CD4-positive, alpha-beta T cell treated with Interleukin-4 for 1 hour (primary cell): ENCODE measurements around the gene TP53BP2.
"Not testable (repeated sequence)": the region's sequence is repeated elsewhere in the genome, so short reads cannot be mapped to it uniquely, and the experiment has no call there.

ENCODE experiments used
- DNase-seq, 2 donors: peaks; one replicate each; pipeline ENCODE4 v3.0.0-alpha.2; 2020 to 2022

The TP53BP2 gene

GRCh38 chr1:223760833-223761232 is 84.9 kb downstream of the TP53BP2 start:
- no peak for DNase-seq

DNA sequence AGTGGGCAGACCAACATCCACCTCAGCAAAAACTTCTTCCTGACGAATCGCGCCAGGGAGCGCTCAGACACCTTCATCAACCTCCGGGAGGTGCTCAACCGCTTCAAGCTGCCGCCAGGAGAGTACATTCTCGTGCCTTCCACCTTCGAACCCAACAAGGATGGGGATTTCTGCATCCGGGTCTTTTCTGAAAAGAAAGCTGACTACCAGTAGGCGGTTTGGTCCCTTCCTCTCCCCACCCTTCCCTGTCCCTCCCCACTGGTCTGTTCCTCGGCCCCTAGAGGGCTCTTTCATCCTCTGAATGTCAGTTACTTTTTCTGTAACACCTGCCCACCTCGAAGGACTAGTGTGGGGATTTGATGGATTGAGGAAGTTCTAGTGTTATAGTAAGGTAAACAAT is 86.5 kb downstream of the TP53BP2 start:
- DNase-seq: no peak

DNA sequence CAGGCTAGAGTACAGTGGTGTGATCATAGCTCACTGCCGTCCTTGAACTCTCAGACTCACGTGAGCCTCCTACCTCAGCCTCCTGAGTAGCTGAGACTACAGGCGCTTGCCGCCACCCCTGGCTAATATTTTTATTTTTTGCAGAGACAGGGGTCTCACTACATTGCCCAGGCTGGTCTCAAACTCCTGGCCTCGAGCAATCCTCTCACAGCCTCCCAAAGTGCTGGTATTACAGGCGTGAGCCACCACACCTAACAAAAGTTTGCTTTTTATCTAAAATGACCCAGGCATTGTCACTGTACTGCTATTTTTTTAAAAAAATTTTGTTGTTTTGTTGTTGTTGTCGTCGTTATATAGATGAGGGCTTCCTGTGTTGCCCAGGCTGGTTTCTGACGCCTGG is 87.0 kb downstream of the TP53BP2 start:
- DNase-seq: no peak

GRCh38 chr1:223756806-223757700 is 88.7 kb downstream of the TP53BP2 start:
- DNase-seq: no peak

GRCh38 chr1:223755992-223756775 is 89.6 kb downstream of the TP53BP2 start:
- no peak for DNase-seq

- no peak for DNase-seq
Observed at GRCh38 chr1:223755432-223755792, 90.3 kb downstream of the TP53BP2 start.

- no peak for DNase-seq
Observed at GRCh38 chr1:223754681-223755431, 90.9 kb downstream of the TP53BP2 start.

- no peak for DNase-seq
Observed at GRCh38 chr1:223752721-223753515, 92.8 kb downstream of the TP53BP2 start.

DNA sequence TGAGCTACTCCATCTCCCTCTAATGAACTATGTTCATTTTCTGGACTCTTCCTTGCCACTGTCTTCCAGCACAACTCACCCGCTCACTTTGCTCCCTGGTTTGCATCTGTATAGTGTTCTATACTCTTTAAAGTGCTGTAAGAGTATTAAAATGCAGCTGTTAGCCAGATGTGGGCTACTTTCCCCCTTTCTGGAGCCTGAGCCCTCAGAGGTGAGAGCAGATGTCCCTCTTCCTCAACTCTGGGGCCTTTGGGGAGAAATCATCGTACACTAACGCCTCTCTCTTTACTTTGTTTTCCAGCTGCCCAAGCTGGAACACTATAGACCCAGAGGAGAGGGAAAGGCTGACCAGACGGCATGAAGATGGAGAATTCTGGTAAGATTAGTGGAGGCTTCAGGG is 94.1 kb downstream of the TP53BP2 start:
- DNase-seq: no peak

DNA sequence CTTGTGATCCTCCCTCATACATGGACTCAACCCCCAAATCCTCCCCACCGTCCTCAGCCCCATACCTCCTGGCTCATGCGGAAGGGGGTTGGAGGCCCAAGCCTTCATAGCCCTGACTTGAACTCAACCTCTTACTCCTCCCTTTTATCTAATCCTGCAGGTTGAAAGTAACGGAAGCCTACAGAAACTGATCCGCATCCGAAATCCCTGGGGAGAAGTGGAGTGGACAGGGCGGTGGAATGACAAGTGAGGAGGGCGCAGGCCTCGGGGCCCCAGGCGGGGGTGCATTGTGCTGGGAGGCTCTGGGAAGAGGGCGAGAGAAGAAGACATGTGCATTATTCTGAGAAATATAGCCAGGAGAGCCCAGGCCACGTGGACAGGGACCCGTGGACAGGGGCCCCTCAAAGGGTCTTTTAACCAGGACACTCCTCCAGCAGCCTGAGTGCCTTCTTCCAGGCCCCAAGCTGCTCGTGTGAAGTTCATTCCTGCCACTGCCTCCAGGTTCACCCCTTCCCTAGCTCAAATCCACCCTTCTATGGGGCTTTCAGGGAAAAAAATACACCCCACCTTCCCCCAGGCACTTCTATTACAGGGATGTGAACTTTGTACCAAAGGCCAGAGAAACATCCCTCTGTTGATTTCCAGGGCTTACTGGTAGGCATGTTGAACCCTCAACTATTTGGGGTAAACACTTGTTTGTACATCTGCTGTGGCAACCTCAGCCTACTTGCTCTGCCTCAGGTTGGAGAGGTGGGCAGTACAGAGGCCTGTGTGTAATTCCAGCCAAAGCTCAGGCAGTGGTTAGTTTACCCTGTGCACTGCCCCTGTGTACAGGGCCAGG is 94.8 kb downstream of the TP53BP2 start:
- no peak for DNase-seq

DNA sequence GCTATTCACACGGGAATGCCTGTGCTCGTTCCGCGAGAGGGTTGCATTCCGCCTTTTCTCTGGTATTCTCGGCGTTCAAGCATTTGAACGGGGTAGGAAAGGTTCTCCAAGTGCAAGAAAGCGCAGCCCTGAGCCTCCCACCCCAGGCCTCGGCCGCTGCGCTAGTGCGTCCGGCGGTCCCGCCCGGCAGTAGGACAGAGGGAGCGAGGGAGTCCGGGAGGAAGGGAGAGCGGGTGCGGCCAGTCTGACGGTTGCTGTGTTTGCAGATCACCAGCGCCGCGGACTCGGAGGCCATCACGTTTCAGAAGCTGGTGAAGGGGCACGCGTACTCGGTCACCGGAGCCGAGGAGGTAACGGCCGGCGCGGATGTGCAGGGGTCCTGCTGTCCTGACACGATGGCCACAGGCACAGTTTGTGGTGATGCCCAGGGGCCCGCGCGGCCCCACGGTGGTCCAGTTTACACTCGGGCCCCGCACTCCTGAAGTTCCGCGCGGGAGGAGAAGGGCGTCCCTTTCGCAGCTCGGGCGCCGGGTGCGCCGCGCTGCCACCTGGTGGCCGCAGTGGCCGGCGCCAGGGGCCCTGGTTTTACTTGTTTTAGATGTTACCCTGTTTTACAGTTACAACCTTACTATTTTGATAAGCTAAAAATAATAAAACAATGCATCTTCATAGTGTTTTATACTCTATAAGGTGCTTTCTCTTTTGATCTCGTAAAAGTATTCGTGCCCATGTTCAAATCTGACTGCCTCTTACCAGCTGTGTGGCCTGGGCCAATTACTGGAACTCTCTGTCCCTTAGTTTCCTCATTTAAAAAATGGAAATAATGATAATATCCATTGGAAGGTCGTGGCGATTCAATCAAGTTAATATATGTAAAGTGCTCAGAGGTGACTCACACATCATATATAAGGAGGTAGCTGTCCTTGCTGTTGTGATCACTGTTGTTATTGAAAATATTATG is 96.7 kb downstream of the TP53BP2 start:
- DNase-seq: peak; percentile 66 to 68

GRCh38 chr1:223748405-223748772 is 97.4 kb downstream of the TP53BP2 start:
- no peak for DNase-seq

DNA sequence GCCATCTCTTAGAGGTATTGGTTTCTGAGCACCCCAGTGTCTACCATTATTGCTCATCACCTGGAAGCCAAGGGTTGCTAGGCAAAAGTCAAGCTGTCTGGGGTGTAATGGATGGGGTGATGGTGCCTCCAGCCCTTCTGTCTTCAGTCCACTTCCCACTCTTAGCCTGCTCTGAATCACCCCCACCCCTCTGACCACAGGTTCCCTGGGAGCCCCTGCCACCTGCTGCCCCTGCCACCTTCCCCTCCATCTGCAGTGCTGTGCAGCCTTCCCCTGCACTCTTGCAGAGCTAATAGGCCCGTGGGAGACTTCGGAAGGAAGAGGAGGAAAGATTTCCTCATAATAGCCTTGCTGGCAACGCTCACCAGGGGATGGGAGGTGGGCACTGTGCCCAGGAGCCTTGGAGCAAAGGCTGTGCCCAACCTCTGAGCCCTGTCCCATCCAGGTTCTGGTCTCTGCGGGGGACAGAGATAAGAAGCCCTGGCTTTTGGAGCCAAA is 97.9 kb downstream of the TP53BP2 start:
- DNase-seq: no peak

DNA sequence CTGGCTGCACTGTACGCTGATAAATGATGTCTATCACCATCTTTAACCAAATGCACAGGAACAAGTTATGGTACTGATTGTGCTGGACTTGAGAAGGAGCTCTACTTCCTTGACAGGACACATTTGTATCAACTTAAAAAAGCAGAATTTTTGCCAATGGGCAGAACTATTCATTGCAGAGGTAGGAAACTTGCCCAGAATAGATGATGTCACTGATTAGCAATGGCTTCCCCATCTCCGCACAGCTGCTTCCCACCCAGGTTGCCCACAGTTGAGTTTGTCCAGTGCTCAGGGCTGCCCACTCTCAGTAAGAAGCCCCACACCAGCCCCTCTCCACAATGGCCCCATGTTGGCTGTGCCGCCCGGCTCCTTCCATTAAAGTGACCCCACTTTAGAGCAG is 100.0 kb downstream of the TP53BP2 start:
- no peak for DNase-seq

- DNase-seq: no peak
Observed at GRCh38 chr1:223742856-223743517, 102.8 kb downstream of the TP53BP2 start.

DNA sequence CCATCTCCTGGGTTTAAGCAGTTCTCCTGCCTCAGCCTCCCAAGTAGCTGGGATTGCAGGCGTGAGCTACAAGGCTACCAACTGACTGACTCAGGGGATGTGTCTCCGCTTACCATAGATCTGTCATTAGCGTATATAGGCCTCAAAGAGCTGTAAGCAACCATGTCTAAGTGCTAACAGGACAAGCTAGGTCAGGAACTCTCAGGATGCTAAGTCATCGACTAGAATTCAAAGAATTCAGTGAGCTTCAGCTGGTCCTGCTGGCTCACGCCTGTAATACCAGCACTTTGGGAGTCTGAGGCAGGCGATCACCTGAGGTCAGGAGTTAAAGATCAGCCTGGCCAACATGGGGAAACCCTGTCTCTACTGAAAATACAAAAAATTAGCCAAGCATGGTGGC is 103.9 kb downstream of the TP53BP2 start:
- no peak for DNase-seq

GRCh38 chr1:223740038-223740736 is 105.6 kb downstream of the TP53BP2 start:
- DNase-seq: not testable (repeated sequence)

GRCh38 chr1:223739366-223740037 is 106.2 kb downstream of the TP53BP2 start:
- no peak for DNase-seq
